Thyroid gland (tissue), 4 donors: ENCODE data around the gene IFI27L1.

ENCODE experiments used
- POLR2A ChIP-seq, 2 donors: fragments of 450-650 bp; IDR thresholded peaks; one replicate each; pipeline ENCODE4 v1.6.1; 2017; ENCODE audit warnings: antibody characterized with exemption in 2 of 2, mild to moderate bottlenecking in 2 of 2, moderate library complexity in 1 of 2
- TF ChIP-seq, protein P1 (sequence below), 6 experiments: fragments of 200-600 bp in 3 of 6; fragments of 450-650 bp in 3 of 6; sonication (generic) in 3 of 6; IDR thresholded peaks; one replicate each; pipeline ENCODE4 v1.5.1; 2016 to 2019; ENCODE audit warnings: antibody characterized with exemption in 6 of 6, mild to moderate bottlenecking in 2 of 6, inconsistent platforms in 1 of 6, moderate library complexity in 1 of 6

DNA sequence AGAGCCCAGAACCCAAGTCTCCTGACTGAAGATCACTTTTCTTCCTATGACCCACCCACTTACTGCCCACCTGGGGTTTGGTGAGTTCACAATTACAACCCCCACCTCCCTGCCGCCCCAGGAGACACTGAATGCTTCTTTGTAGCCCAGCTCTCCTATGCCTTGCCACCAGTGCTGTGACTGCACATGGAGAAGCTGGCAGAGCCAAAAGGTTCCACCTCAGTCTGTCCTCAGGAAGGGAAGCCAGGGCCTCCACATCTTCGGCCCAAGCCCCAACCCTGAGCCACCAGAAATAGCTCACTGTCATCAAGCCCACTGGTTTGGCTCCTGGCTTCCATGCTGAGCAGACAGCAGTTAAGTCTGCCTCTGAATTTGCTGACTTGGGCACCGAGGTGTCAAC, 29.3 kb upstream of the IFI27L1 start:
- TF ChIP-seq, protein P1, sequence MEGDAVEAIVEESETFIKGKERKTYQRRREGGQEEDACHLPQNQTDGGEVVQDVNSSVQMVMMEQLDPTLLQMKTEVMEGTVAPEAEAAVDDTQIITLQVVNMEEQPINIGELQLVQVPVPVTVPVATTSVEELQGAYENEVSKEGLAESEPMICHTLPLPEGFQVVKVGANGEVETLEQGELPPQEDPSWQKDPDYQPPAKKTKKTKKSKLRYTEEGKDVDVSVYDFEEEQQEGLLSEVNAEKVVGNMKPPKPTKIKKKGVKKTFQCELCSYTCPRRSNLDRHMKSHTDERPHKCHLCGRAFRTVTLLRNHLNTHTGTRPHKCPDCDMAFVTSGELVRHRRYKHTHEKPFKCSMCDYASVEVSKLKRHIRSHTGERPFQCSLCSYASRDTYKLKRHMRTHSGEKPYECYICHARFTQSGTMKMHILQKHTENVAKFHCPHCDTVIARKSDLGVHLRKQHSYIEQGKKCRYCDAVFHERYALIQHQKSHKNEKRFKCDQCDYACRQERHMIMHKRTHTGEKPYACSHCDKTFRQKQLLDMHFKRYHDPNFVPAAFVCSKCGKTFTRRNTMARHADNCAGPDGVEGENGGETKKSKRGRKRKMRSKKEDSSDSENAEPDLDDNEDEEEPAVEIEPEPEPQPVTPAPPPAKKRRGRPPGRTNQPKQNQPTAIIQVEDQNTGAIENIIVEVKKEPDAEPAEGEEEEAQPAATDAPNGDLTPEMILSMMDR (IDR thresholded peaks at IDR 0.05), result no peak
- TF ChIP-seq POLR2A (IDR thresholded peaks at IDR 0.05), result no peak
